Endothelial cell of umbilical vein (primary cell): Measurements from ENCODE around the gene HBA2. TPM values are rescaled to one million over a fixed set of nuclear protein-coding genes. Genes with fewer than 3 reads are reported as not detected.

Source experiments
- BruUV-seq: library from RNA; stranded (reverse); fragments of 400-500 nt; replicated peaks from 2 replicates; lab custom pipeline; 2021; lab: Mats Ljungman, UMichigan
- CTCF ChIA-PET: fragments of 300-600, 350-600 bp; sonication (Branson Sonifier 250); formaldehyde crosslinking; loops from one replicate; lab custom pipeline; 2021; ENCODE audit warnings: antibody characterized with exemption, inconsistent platforms; lab: Charles Lee
- POLR2A ChIA-PET: fragments of 300-600, 350-600 bp; sonication (Branson Sonifier 250); formaldehyde crosslinking; loops from one replicate; lab custom pipeline; 2021; ENCODE audit warnings: antibody characterized with exemption, inconsistent platforms; lab: Charles Lee
- DNase-seq: peaks from one replicate; pipeline ENCODE4 v3.0.0-alpha.2; 2011; ENCODE audit warnings: low read depth, low spot score
- FAIRE-seq: peaks from 2 replicates; lab custom pipeline; 2011; peaks lifted over from hg19 to GRCh38; lab: Jason Lieb, UNC
- H2AFZ ChIP-seq: 2 replicates; pipeline ENCODE4 v1.6.0; 2012; ENCODE audit warnings: low read depth, low read length, control low read depth, inconsistent platforms
- H3K27ac ChIP-seq: 2 replicates; pipeline ENCODE4 v1.5.1; 2011; ENCODE audit warnings: low read depth, mild to moderate bottlenecking, control low read depth, low read length, moderate library complexity; ENCODE audit not compliant: insufficient read depth
- H3K27me3 ChIP-seq, 2 experiments: 2 replicates each; pipeline versions ENCODE4 v1.6.0 to v1.6.1; 2011; ENCODE audit warnings: low read length in 2 of 2, mixed read lengths in 1 of 2; ENCODE audit not compliant: control insufficient read depth in 2 of 2, insufficient read depth in 2 of 2
- H3K36me3 ChIP-seq, 2 experiments: 2 replicates in 1 of 2; 3 replicates in 1 of 2; pipeline ENCODE4 v1.5.1; 2011; ENCODE audit warnings: low read length in 2 of 2, mild to moderate bottlenecking in 1 of 2, moderate library complexity in 1 of 2; ENCODE audit not compliant: control insufficient read depth in 2 of 2, insufficient read depth in 2 of 2; ENCODE audit errors: extremely low read depth in 1 of 2
- H3K4me1 ChIP-seq: 3 replicates; pipeline ENCODE4 v1.5.1; 2011; ENCODE audit warnings: mild to moderate bottlenecking, low read length; ENCODE audit not compliant: control insufficient read depth, insufficient read depth; ENCODE audit errors: extremely low read depth
- H3K4me2 ChIP-seq: 2 replicates; pipeline ENCODE4 v1.6.1; 2011; ENCODE audit warnings: low read length, control low read depth, mixed read lengths; ENCODE audit not compliant: insufficient read depth
- H3K4me3 ChIP-seq, 3 experiments: fragments of 200-600 bp in 1 of 3; sonication (generic), shearing (Covaris generic) in 1 of 3; replicated peaks in 1 of 3; 2 replicates each; pipeline ENCODE4 v1.5.1; 2011 to 2016; ENCODE audit warnings: control low read depth in 3 of 3, low read length in 3 of 3, mild to moderate bottlenecking in 2 of 3, inconsistent platforms in 1 of 3, low read depth in 1 of 3, moderate library complexity in 1 of 3; ENCODE audit not compliant: insufficient read depth in 1 of 3
- H3K79me2 ChIP-seq: 2 replicates; pipeline ENCODE4 v1.6.0; 2012; ENCODE audit warnings: low read length, inconsistent platforms; ENCODE audit not compliant: control insufficient read depth, insufficient read depth
- H3K9ac ChIP-seq: replicated peaks from 2 replicates; pipeline ENCODE3; 2011; ENCODE audit warnings: low read length, control low read depth; ENCODE audit not compliant: insufficient read depth; ENCODE audit errors: extremely low read depth
- H3K9me1 ChIP-seq: replicated peaks from 3 replicates; pipeline ENCODE4 v1.6.0; 2011; ENCODE audit warnings: mild to moderate bottlenecking, low read length; ENCODE audit not compliant: control insufficient read depth, insufficient read depth; ENCODE audit errors: extremely low read depth
- H3K9me3 ChIP-seq: replicated peaks from 2 replicates; pipeline ENCODE4 v1.5.1; 2012; ENCODE audit warnings: low read length, inconsistent platforms; ENCODE audit not compliant: control insufficient read depth, insufficient read depth
- H4K20me1 ChIP-seq: replicated peaks from 2 replicates; pipeline ENCODE3; 2011; ENCODE audit warnings: mild to moderate bottlenecking, low read length; ENCODE audit not compliant: control insufficient read depth, insufficient read depth; ENCODE audit errors: extremely low read depth
- CTCF ChIP-seq, 2 donors: IDR thresholded peaks; 1 replicate in 1 of 2; 2 replicates in 1 of 2; pipeline ENCODE4 v1.5.1; 2011; ENCODE audit warnings: low read length in 2 of 2, mild to moderate bottlenecking in 2 of 2, moderate library complexity in 2 of 2, control low read depth in 1 of 2, inconsistent platforms in 1 of 2, low read depth in 1 of 2; ENCODE audit not compliant: insufficient read depth in 1 of 2; ENCODE audit errors: extremely low read depth in 1 of 2
- EZH2 ChIP-seq: IDR thresholded peaks from 2 replicates; pipeline ENCODE4 v1.6.1; 2012; ENCODE audit warnings: borderline replicate concordance, low read depth, mild to moderate bottlenecking, moderate library complexity, low read length, inconsistent platforms; ENCODE audit not compliant: severe bottlenecking
- FOS ChIP-seq: IDR thresholded peaks from 2 replicates; pipeline ENCODE4 v1.6.1; 2011; ENCODE audit warnings: mild to moderate bottlenecking, low read length, moderate library complexity, borderline replicate concordance; ENCODE audit not compliant: insufficient read depth
- GATA2 ChIP-seq: IDR thresholded peaks from 2 replicates; pipeline ENCODE4 v1.7.0; 2011; ENCODE audit warnings: low read depth, mild to moderate bottlenecking, moderate library complexity, mixed read lengths, low read length; ENCODE audit not compliant: insufficient read length, insufficient read depth
- JUN ChIP-seq: IDR thresholded peaks from 2 replicates; pipeline ENCODE4 v1.6.1; 2011; ENCODE audit warnings: borderline replicate concordance, low read depth; ENCODE audit not compliant: insufficient read length, insufficient read depth
- MAX ChIP-seq: IDR thresholded peaks from 2 replicates; pipeline ENCODE4 v1.6.1; 2011; ENCODE audit not compliant: insufficient read depth, insufficient read length
- MYC ChIP-seq: IDR thresholded peaks from one replicate; pipeline ENCODE4 v1.6.1; 2011; ENCODE audit warnings: mild to moderate bottlenecking, low read depth, low read length
- POLR2A ChIP-seq: IDR thresholded peaks from 2 replicates; pipeline ENCODE4 v1.6.1; 2012; ENCODE audit warnings: low read depth, mild to moderate bottlenecking, control low read depth, low read length
- POLR2AphosphoS5 ChIP-seq: IDR thresholded peaks from 2 replicates; pipeline ENCODE4 v1.6.1; 2012; ENCODE audit warnings: low read depth, mild to moderate bottlenecking, control low read depth, low read length, moderate library complexity; ENCODE audit not compliant: insufficient read depth
- dilution Hi-C: fragments of 300-500 bp; cut with MboI; formaldehyde crosslinking; loops from one replicate; pipeline ENCODE4 v1.15.0; 2019; ENCODE audit warnings: low sequenced_read_pairs; ENCODE audit not compliant: extremely low pct_ligation_motif_present
- intact Hi-C: fragments of 100-400 bp; cut with micrococcal nuclease; formaldehyde crosslinking; loops from one replicate; pipeline ENCODE4 v1.10.0; 2022
- polyA plus RNA-seq, 4 experiments: library from polyadenylated mRNA; depleted of rRNA in 3 of 4; stranded (reverse) in 3 of 4; unstranded in 1 of 4; fragments of >200 nt; gene quantifications; 2 replicates each; pipeline versions ENCODE4 v1.2.1 to v1.2.3, GENCODE V29; 2011 to 2012; ENCODE audit warnings: missing spikeins in 1 of 4
- total RNA-seq: library from RNA; stranded (reverse); gene quantifications from 2 replicates; pipeline ENCODE4 v1.2.3, GENCODE V29; 2021

Gene HBA2
- total and polyA plus RNA-seq, 2 donors (not counting 3 experiments of a cell fraction or from before 2014, with no cell fraction given), result not detected

- H3K4me2 ChIP-seq, result no peak overlapping the region
- dilution Hi-C loops (no loop called here), intact Hi-C loops (no loop called here)
- no peaks in the 10 kb centered on the region for H4K20me1 ChIP-seq
- H3K27me3 ChIP-seq, result peaks cover 0 to 2% of the 10 kb centered on the region in 2 experiments
- ChIA-PET CTCF (no interaction called here), POLR2A (no interaction called here)
- BruUV-seq, result no TSS peak
- TF ChIP-seq JUN (no peak), MAX (no peak), POLR2A (no peak), CTCF (IDR thresholded peaks at IDR 0.05; ENCODE audit: extremely low read depth in 1 of 2, insufficient read depth in 1 of 2, low read depth in 1 of 2, low read length in 2 of 2) (no peak), GATA2 (no peak), FOS (no peak), MYC (no peak), POLR2AphosphoS5 (no peak), EZH2 (no peak)
- no peaks in the 10 kb centered on the region for H3K36me3 ChIP-seq
- H3K9me3 ChIP-seq, result no peaks in the 10 kb centered on the region
- no peak overlapping the region for H3K4me3 ChIP-seq
- no peak overlapping the region for H3K27ac ChIP-seq
- H3K79me2 ChIP-seq, result no peaks in the 10 kb centered on the region
- H3K4me1 ChIP-seq, result no peaks in the 10 kb centered on the region
- H3K9ac ChIP-seq, result no peak overlapping the region
- no peak overlapping the region for H2AFZ ChIP-seq
- FAIRE-seq, result no peak
- no peaks in the 10 kb centered on the region for H3K9me1 ChIP-seq
- no peak for DNase-seq
Measured at GRCh38 chr16:144797-145252, 27.9 kb upstream of the HBA2 start.
